Measurements from ENCODE around the gene SERPINE1.

SERPINE1 gene

GRCh38 chr7:101096331-101096956 is 30.5 kb upstream of the SERPINE1 start:
- Histone ChIP-seq H3K4me1 (ENCODE audit: insufficient read depth, low read length) (no peaks in the 10 kb centered on the region), H3K9ac (ENCODE audit: low read depth, low read length) (no peak overlapping the region), H4K20me1 (ENCODE audit: insufficient read depth, low read length) (peaks cover 23% of the 10 kb centered on the region), H3K79me2 (ENCODE audit: insufficient read depth, low read length) (no peaks in the 10 kb centered on the region), H3K4me2 (ENCODE audit: insufficient read depth, low read length) (no peak overlapping the region), H3K4me3 (ENCODE audit: low read depth in 1 of 2, low read length in 2 of 2) (no peak overlapping the region), H3K27me3 (ENCODE audit: insufficient read depth, low read length, poor library complexity) (no peaks in the 10 kb centered on the region), H3K27ac (ENCODE audit: low read length) (no peak overlapping the region), H3K9me3 (ENCODE audit: insufficient read depth, low read length, severe bottlenecking) (no peaks in the 10 kb centered on the region), H3K36me3 (ENCODE audit: insufficient read depth, low read length) (no peaks in the 10 kb centered on the region), H2AFZ (ENCODE audit: low read depth, low read length) (no peak overlapping the region)
- TF ChIP-seq CTCF (IDR thresholded peaks at IDR 0.05; ENCODE audit: borderline replicate concordance, extremely low read depth, low read length, poor library complexity, severe bottlenecking) (no peak), EZH2 (IDR thresholded peaks at IDR 0.05; ENCODE audit: borderline replicate concordance, low read depth, low read length, severe bottlenecking) (no peak)
- DNase-seq (no peak), ATAC-seq (ENCODE audit: insufficient read depth, low read depth) (no peak)

- Histone ChIP-seq H3K27ac (ENCODE audit: low read length) (no peak overlapping the region), H2AFZ (ENCODE audit: low read depth, low read length) (no peak overlapping the region), H3K9ac (ENCODE audit: low read depth, low read length) (no peak overlapping the region), H3K9me3 (ENCODE audit: insufficient read depth, low read length, severe bottlenecking) (no peaks in the 10 kb centered on the region), H4K20me1 (ENCODE audit: insufficient read depth, low read length) (peaks cover 23% of the 10 kb centered on the region), H3K36me3 (ENCODE audit: insufficient read depth, low read length) (no peaks in the 10 kb centered on the region), H3K27me3 (ENCODE audit: insufficient read depth, low read length, poor library complexity) (no peaks in the 10 kb centered on the region), H3K79me2 (ENCODE audit: insufficient read depth, low read length) (no peaks in the 10 kb centered on the region), H3K4me1 (ENCODE audit: insufficient read depth, low read length) (no peaks in the 10 kb centered on the region), H3K4me3 (ENCODE audit: low read depth in 1 of 2, low read length in 2 of 2) (no peak overlapping the region), H3K4me2 (ENCODE audit: insufficient read depth, low read length) (no peak overlapping the region)
- TF ChIP-seq EZH2 (IDR thresholded peaks at IDR 0.05; ENCODE audit: borderline replicate concordance, low read depth, low read length, severe bottlenecking): no peak
- TF ChIP-seq CTCF (IDR thresholded peaks at IDR 0.05; ENCODE audit: borderline replicate concordance, extremely low read depth, low read length, poor library complexity, severe bottlenecking): no peak
- DNase-seq (no peak), ATAC-seq (ENCODE audit: insufficient read depth, low read depth) (no peak)
These were observed 30.0 kb upstream of the SERPINE1 start for GRCh38 chr7:101096957-101097347.

DNA sequence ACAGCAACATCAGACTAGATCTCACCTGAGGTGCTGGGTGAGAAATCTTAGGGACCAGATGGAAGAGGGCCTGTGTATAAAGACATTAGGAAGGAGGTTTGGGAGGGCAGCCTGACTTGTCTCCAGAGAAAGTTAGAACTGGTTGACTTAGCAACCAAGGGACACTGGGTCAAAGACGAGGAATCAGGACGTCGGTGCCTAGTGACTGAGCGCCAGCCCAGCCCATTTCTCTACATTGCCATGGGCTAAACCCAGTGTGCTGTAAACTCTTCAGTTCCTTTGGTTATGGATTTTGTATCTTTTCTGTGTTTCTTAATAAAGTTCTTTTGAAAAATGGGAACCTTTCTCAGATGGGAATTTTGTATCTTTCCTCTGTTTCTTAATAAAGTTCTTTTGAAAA is 29.3 kb upstream of the SERPINE1 start:
- H3K79me2 ChIP-seq (ENCODE audit: insufficient read depth, low read length): no peaks in the 10 kb centered on the region

More for the DNA sequence above, 29.3 kb upstream of the SERPINE1 start:
- H2AFZ ChIP-seq (ENCODE audit: low read depth, low read length): no peak overlapping the region
- DNase-seq: no peak
- no peak overlapping the region for H3K4me3 ChIP-seq (ENCODE audit: low read depth in 1 of 2, low read length in 2 of 2)
- H4K20me1 ChIP-seq (ENCODE audit: insufficient read depth, low read length): peaks cover 23% of the 10 kb centered on the region
- H3K9me3 ChIP-seq (ENCODE audit: insufficient read depth, low read length, severe bottlenecking): no peaks in the 10 kb centered on the region
- H3K27me3 ChIP-seq (ENCODE audit: insufficient read depth, low read length, poor library complexity): no peaks in the 10 kb centered on the region
- H3K27ac ChIP-seq (ENCODE audit: low read length): no peak overlapping the region
- no peak overlapping the region for H3K4me2 ChIP-seq (ENCODE audit: insufficient read depth, low read length)
- TF ChIP-seq EZH2 (IDR thresholded peaks at IDR 0.05; ENCODE audit: borderline replicate concordance, low read depth, low read length, severe bottlenecking): no peak
- TF ChIP-seq CTCF (IDR thresholded peaks at IDR 0.05; ENCODE audit: borderline replicate concordance, extremely low read depth, low read length, poor library complexity, severe bottlenecking): no peak
- H3K9ac ChIP-seq (ENCODE audit: low read depth, low read length): no peak overlapping the region
- H3K4me1 ChIP-seq (ENCODE audit: insufficient read depth, low read length): no peaks in the 10 kb centered on the region
- no peaks in the 10 kb centered on the region for H3K36me3 ChIP-seq (ENCODE audit: insufficient read depth, low read length)
- no peak for ATAC-seq (ENCODE audit: insufficient read depth, low read depth)
